GM23248 (cell line): ENCODE results near the gene WASHC2C. TPM values are rescaled to one million over a fixed set of nuclear protein-coding genes. Genes with fewer than 3 reads are reported as not detected.
A peak's percentile ranks its signal among the peaks of the same experiment; 100 is the strongest.
"Not testable (repeated sequence)": the region's sequence is repeated elsewhere in the genome, so short reads cannot be mapped to it uniquely, and the experiment has no call there.

Experiments used
- DNase-seq: peaks from one replicate; pipeline ENCODE4 v3.0.0-alpha.2; 2015
- H2AFZ ChIP-seq: fragments of 200-600 bp; sonication (generic); 2 replicates; pipeline ENCODE4 v1.6.1; 2016; ENCODE audit warnings: antibody characterized with exemption
- H3F3A ChIP-seq: fragments of 200-600 bp; sonication (generic); 2 replicates; pipeline ENCODE4 v1.6.1; 2016; ENCODE audit warnings: mild to moderate bottlenecking, antibody characterized with exemption, mixed run types; ENCODE audit not compliant: insufficient read depth
- H3K27ac ChIP-seq: fragments of 200-600 bp; sonication (generic); 2 replicates; pipeline ENCODE4 v1.5.1; 2016; ENCODE audit warnings: mild to moderate bottlenecking
- H3K27me3 ChIP-seq: fragments of 200-600 bp; sonication (generic); replicated peaks from 2 replicates; pipeline ENCODE4 v1.6.1; 2016; ENCODE audit warnings: mild to moderate bottlenecking; ENCODE audit not compliant: insufficient read depth
- H3K36me3 ChIP-seq: fragments of 200-600 bp; sonication (generic); 2 replicates; pipeline ENCODE4 v1.6.1; 2016; ENCODE audit warnings: low read depth, mild to moderate bottlenecking
- H3K4me1 ChIP-seq: fragments of 200-600 bp; sonication (generic); 2 replicates; pipeline ENCODE4 v1.6.1; 2016; ENCODE audit warnings: mild to moderate bottlenecking; ENCODE audit not compliant: insufficient read depth
- H3K4me2 ChIP-seq: fragments of 200-600 bp; sonication (generic); one replicate; pipeline ENCODE4 v1.6.1; 2016; ENCODE audit warnings: mild to moderate bottlenecking; ENCODE audit not compliant: unreplicated experiment
- H3K4me3 ChIP-seq: fragments of 200-600 bp; sonication (generic); 2 replicates; pipeline ENCODE4 v1.5.1; 2016; ENCODE audit warnings: mild to moderate bottlenecking
- H3K79me2 ChIP-seq: fragments of 200-600 bp; sonication (generic); 2 replicates; pipeline ENCODE4 v1.6.1; 2016; ENCODE audit warnings: mild to moderate bottlenecking; ENCODE audit not compliant: insufficient read depth
- H3K9ac ChIP-seq: fragments of 200-600 bp; sonication (generic); 2 replicates; pipeline ENCODE4 v1.6.1; 2016; ENCODE audit warnings: mild to moderate bottlenecking
- H3K9me2 ChIP-seq: fragments of 200-600 bp; sonication (generic); 2 replicates; pipeline ENCODE4 v1.6.1; 2016; ENCODE audit warnings: mixed run types, mild to moderate bottlenecking, moderate library complexity; ENCODE audit not compliant: insufficient read depth
- H3K9me3 ChIP-seq: fragments of 200-600 bp; sonication (generic); one replicate; pipeline ENCODE4 v1.6.1; 2017; ENCODE audit warnings: low read depth
- H4K20me1 ChIP-seq: fragments of 200-600 bp; sonication (generic); 2 replicates; pipeline ENCODE4 v1.6.0; 2016; ENCODE audit not compliant: insufficient read depth
- WGBS, 2 experiments: methylation state at CpG; one replicate each; pipeline ENCODE4 v1.1.6; 2015 to 2017; ENCODE audit warnings: low lambda C conversion rate in 2 of 2, low coverage in 1 of 2; ENCODE audit errors: missing lambda C conversion rate in 2 of 2; 5-methylcytosine and 5-hydroxymethylcytosine counted together
- in situ Hi-C: fragments of 300-500 bp; cut with MboI; formaldehyde crosslinking; loops from 2 replicates; pipeline ENCODE4 v1.15.0; 2020
- polyA plus RNA-seq: library from polyadenylated mRNA; unstranded; fragments of >200 nt; fragmentation: Nextera tagmentation; extraction: Ambion mirVana; gene quantifications from 2 replicates; pipeline ENCODE4 v1.2.1, GENCODE V29; 2016
- total RNA-seq: library from RNA; depleted of rRNA; stranded (reverse); fragments of >200 nt; shearing (Covaris generic); gene quantifications from 2 replicates; pipeline ENCODE4 v1.2.3, GENCODE V29; 2014

The WASHC2C gene
- total and polyA plus RNA-seq, 2 experiments from 2014 or later: 23.1 to 31.7 TPM

DNA sequence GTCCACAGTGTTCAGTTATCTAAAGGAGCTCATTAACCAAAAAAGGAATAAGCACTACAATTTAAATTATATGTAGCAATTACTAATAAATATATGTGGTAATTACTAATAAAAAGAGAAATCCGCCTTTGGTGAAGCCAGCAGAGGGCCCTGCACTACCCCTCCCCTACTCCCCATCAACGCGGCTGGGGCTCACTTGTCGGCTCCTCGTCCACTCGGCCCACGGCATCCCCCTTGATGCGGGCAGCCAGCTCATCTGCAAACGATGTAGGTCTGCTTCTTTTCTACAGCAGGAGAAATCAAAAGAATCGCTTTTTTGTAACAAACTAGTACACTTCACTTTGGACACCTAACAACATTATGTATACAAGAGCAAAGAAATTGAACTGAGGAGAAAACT is 5.6 kb upstream of the WASHC2C start:
- WGBS, 2 experiments: 63% methylated on average over 10 of the region's 10 CpGs
- H3K9me3 ChIP-seq, H3K79me2 ChIP-seq, H3K27me3 ChIP-seq, H3F3A ChIP-seq, H3K27ac ChIP-seq, in situ Hi-C loops, H2AFZ ChIP-seq, H3K4me2 ChIP-seq, DNase-seq, H3K4me1 ChIP-seq, H3K36me3 ChIP-seq, H3K4me3 ChIP-seq, H3K9me2 ChIP-seq, H3K9ac ChIP-seq, H4K20me1 ChIP-seq: not testable (repeated sequence)

- H3K4me3 ChIP-seq, H3K9me3 ChIP-seq, H3K27me3 ChIP-seq, H3K27ac ChIP-seq, H3F3A ChIP-seq, H3K4me1 ChIP-seq, H4K20me1 ChIP-seq, DNase-seq, H3K36me3 ChIP-seq, H3K9me2 ChIP-seq, H3K4me2 ChIP-seq, H2AFZ ChIP-seq, in situ Hi-C loops, H3K9ac ChIP-seq: not testable (repeated sequence)
- WGBS, 2 experiments: 73 to 77% methylated on average over 11 of the region's 11 CpGs
- H3K79me2 ChIP-seq: peaks cover 18% of the 10 kb centered on the region
These were observed 3.2 kb upstream of the WASHC2C start for GRCh38 chr10:45723851-45724250.

DNA sequence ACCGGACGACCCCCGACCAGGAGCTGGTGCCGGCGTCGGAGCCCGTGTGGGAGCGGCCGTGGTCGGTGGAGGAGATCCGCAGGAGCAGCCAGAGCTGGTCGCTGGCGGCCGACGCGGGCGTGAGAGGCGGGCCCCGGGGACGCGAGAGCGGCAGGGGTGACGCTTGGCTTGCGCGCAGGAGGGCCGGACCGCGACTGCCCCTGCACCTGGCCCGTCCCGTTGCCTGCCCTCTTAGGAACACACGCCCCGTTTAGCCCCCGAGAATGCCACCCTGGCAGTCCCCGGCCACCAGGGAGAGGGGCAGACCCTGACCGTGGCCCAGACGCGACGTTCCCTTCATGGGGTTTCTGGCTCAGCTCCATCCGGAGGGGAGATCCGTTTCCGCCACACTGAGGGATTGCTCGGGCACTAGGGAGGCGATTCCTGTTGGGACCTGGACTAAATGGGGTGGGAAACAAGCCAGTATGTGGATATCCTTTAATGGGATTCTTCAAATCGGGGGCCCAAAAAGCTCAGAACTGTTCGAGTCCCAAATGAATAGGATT is 427 bp downstream of the WASHC2C start:
- H3K9ac ChIP-seq: peak overlapping the region; percentile 94
- H3K9me3 ChIP-seq, H4K20me1 ChIP-seq, H3K36me3 ChIP-seq, in situ Hi-C loops, H3K27me3 ChIP-seq, H3F3A ChIP-seq, H3K9me2 ChIP-seq, H3K4me1 ChIP-seq: not testable (repeated sequence)
- H3K27ac ChIP-seq: peak overlapping the region; percentile 68
- H2AFZ ChIP-seq: peak overlapping the region; percentile 89
- 0 to 5% methylated on average over 12 to 21 of the region's 45 CpGs for WGBS, 2 experiments
- H3K4me2 ChIP-seq: peak overlapping the region; percentile 77
- peak overlapping the region; percentile 89 for H3K4me3 ChIP-seq
- DNase-seq: peak; percentile 2
- H3K79me2 ChIP-seq: peaks cover 22% of the 10 kb centered on the region

- H3K9me2 ChIP-seq, H2AFZ ChIP-seq, H3K4me1 ChIP-seq, H3K9ac ChIP-seq, H3K27me3 ChIP-seq, H3K9me3 ChIP-seq, DNase-seq, H3K4me3 ChIP-seq, H4K20me1 ChIP-seq, in situ Hi-C loops, H3K79me2 ChIP-seq, H3K27ac ChIP-seq, H3K36me3 ChIP-seq, H3F3A ChIP-seq, H3K4me2 ChIP-seq: not testable (repeated sequence)
- WGBS, 2 experiments: 98 to 100% methylated on average over 1 of the region's 2 CpGs
These were observed 7.4 kb downstream of the WASHC2C start for GRCh38 chr10:45734449-45734848.

DNA sequence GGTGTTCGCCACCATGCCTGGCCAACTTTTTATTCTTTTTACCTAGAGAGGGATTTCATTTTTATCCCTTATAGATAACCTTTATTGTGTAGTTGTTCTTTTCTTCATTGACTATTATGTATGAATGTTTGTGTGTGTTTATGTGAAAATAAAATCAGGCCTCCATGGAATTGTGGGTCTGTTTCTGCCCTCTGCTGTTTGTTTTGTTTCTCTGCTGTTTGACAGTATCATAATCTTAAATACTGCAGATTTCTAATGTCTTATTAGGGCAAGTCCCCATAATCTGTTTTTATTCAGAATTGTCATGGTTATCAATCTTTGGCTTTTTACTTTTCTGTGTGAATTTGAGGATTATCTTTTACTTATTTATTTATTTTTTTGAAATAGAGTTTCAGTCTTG is 7.8 kb downstream of the WASHC2C start:
- in situ Hi-C loops, H3K4me2 ChIP-seq, H3K9me3 ChIP-seq, H3K4me3 ChIP-seq, H3K36me3 ChIP-seq, H3K9ac ChIP-seq, H3K27me3 ChIP-seq, H4K20me1 ChIP-seq, H3F3A ChIP-seq, H3K9me2 ChIP-seq, H3K4me1 ChIP-seq, H3K79me2 ChIP-seq, H3K27ac ChIP-seq, H2AFZ ChIP-seq: not testable (repeated sequence)
- DNase-seq: peak; percentile 3
- 100% methylated on average over 1 of the region's 1 CpG for WGBS, 2 experiments

DNA sequence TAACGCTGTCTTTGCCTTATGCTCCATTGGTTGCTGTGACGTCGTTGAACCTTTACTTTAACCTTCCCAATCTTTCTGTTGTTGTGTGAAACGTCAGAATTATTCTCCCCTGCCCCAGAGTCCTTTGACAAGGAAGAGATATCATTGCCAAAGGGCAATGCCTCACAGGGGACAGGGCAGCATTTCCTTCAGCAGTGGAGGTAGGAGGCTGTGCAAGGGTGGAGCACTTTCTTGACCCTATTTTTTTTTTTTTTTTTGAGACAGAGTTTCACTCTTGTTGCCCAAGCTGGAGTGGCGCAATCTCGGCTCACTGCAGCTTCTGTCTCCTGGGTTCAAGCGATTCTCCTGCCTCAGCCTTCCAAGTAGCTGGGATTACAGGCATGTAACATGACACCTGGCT is 14.5 kb downstream of the WASHC2C start:
- H3K9me3 ChIP-seq, H3K4me2 ChIP-seq, H3K27ac ChIP-seq, H3K9me2 ChIP-seq, H3K36me3 ChIP-seq, H3K4me1 ChIP-seq, H4K20me1 ChIP-seq, in situ Hi-C loops, H3K4me3 ChIP-seq, H3K27me3 ChIP-seq, H3F3A ChIP-seq, H3K79me2 ChIP-seq, DNase-seq, H2AFZ ChIP-seq, H3K9ac ChIP-seq: not testable (repeated sequence)
- WGBS, 2 experiments: 87 to 89% methylated on average over 5 to 7 of the region's 7 CpGs

- H3K79me2 ChIP-seq, H3K4me1 ChIP-seq, H3F3A ChIP-seq, H3K9me2 ChIP-seq, H3K36me3 ChIP-seq, H2AFZ ChIP-seq, H4K20me1 ChIP-seq, in situ Hi-C loops, H3K27ac ChIP-seq, H3K4me3 ChIP-seq, H3K9me3 ChIP-seq, DNase-seq, H3K27me3 ChIP-seq, H3K9ac ChIP-seq, H3K4me2 ChIP-seq: not testable (repeated sequence)
- 83 to 93% methylated on average over 4 to 7 of the region's 7 CpGs for WGBS, 2 experiments
These were observed 14.9 kb downstream of the WASHC2C start for GRCh38 chr10:45742014-45742413.

GRCh38 chr10:45751141-45751540 is 24.1 kb downstream of the WASHC2C start:
- H3K4me3 ChIP-seq, H3K79me2 ChIP-seq, H3K27me3 ChIP-seq, H3K27ac ChIP-seq, in situ Hi-C loops, H4K20me1 ChIP-seq, DNase-seq, H3K4me1 ChIP-seq, H3K4me2 ChIP-seq, H3F3A ChIP-seq, H3K9ac ChIP-seq, H3K9me3 ChIP-seq, H3K9me2 ChIP-seq, H2AFZ ChIP-seq, H3K36me3 ChIP-seq: not testable (repeated sequence)
- WGBS, 2 experiments: 99 to 100% methylated on average over 3 of the region's 4 CpGs
